Stimulated activated effector memory CD8-positive, alpha-beta T cell treated with anti-CD3 and anti-CD28 coated beads, Interleukin-12 subunit alpha, Interleukin-12 subunit beta, amount 100 ng/mL, for 72 hours (primary cell): ENCODE data around the gene PCYT1B.

Source experiments
- ATAC-seq: fragments of 150-1000 bp; cut with Tn5 transposase; 2 replicates; pipeline ENCODE4 v1.10.0; 2021
- DNase-seq, 2 donors: peaks; one replicate each; pipeline ENCODE4 v3.0.0; 2021 to 2022; ENCODE audit warnings: low spot score in 2 of 2
- H3K27ac Mint-ChIP-seq: one replicate; pipeline ENCODE4 v1.8.0; 2022; ENCODE audit warnings: mild to moderate bottlenecking, mixed read lengths
- H3K36me3 Mint-ChIP-seq: one replicate; pipeline ENCODE4 v1.8.0; 2022; ENCODE audit warnings: mild to moderate bottlenecking, mixed read lengths
- H3K4me1 Mint-ChIP-seq: one replicate; pipeline ENCODE4 v1.8.0; 2022; ENCODE audit warnings: mixed read lengths
- H3K4me3 Mint-ChIP-seq: one replicate; pipeline ENCODE4 v1.8.0; 2022; ENCODE audit warnings: mild to moderate bottlenecking, mixed read lengths
- H3K9me3 Mint-ChIP-seq: one replicate; pipeline ENCODE4 v1.8.0; 2022; ENCODE audit warnings: mixed read lengths

Gene PCYT1B

GRCh38 chrX:24577091-24577490, 70.1 kb downstream of the PCYT1B start:
- H3K4me3 Mint-ChIP-seq = no peak overlapping the region
- H3K36me3 Mint-ChIP-seq = no peaks in the 10 kb centered on the region
- no peak overlapping the region for H3K27ac Mint-ChIP-seq
- H3K9me3 Mint-ChIP-seq = no peaks in the 10 kb centered on the region
- no peak for ATAC-seq
- no peaks in the 10 kb centered on the region for H3K4me1 Mint-ChIP-seq
- no peak for DNase-seq

DNA sequence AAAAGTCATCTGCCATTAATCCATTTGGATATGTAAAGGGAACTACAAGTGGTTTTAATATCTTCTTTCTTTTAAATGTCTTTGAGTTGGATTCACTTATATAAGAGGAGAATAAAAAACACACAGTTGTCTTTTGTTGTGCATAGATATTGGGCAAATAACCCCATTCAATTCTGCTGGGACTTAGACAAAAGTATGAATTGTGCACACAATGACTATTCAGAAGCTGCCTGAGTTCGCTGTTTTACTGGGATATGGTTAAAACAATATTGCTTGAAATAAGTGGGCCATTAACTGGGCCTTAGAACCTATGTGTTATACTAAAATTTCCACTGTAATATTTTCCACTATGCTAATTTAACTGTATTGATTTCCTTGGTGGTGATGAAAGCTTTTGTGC, 71.7 kb downstream of the PCYT1B start:
- Mint-ChIP-seq H3K4me1 (no peaks in the 10 kb centered on the region), H3K36me3 (no peaks in the 10 kb centered on the region), H3K9me3 (no peaks in the 10 kb centered on the region), H3K27ac (no peak overlapping the region), H3K4me3 (no peak overlapping the region)
- no peak for DNase-seq
- no peak for ATAC-seq

DNA sequence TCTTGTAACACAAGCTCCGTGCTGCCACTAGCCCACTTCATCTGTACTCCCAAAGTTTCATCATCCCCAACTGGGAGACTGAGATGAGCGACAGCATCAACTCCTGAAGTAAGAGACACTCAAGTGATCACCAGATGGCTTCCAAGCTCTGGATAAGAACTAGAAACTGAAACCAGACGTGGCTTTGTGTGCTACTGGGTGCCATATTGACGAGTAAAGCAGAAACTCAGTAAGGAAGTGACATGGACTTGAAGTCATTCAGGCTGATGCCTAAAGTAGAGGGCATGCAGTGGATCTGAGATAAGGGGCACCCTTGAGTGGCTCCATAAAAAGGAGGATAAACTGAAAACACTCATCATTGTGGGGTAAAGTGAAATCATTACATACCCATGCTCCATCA, 72.4 kb downstream of the PCYT1B start:
- DNase-seq (no peak), ATAC-seq (no peak)
- H3K4me3 Mint-ChIP-seq = no peak overlapping the region
- H3K36me3 Mint-ChIP-seq = no peaks in the 10 kb centered on the region
- H3K27ac Mint-ChIP-seq = no peak overlapping the region
- no peaks in the 10 kb centered on the region for H3K9me3 Mint-ChIP-seq
- H3K4me1 Mint-ChIP-seq = no peaks in the 10 kb centered on the region

DNA sequence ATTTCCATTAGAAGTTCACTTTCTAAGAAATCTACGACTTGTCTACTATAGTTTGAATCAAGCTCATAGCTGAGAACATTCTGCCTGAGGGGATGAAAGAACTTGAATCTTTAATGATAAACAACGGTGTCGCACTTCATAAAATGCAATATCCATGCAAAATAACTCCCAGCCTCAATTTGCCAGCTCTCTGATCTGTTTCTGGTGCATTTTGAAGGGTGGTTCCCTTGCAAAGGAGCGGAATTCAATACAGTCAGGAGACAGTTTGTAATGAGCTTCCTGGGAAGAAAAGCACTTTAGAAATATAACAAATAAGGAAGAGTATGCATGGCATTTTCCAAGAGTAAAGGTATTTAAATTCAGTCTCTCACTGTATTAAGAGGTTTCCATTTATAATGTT, 80.0 kb downstream of the PCYT1B start:
- no peaks in the 10 kb centered on the region for H3K4me1 Mint-ChIP-seq
- DNase-seq (no peak), ATAC-seq (no peak)
- no peak overlapping the region for H3K27ac Mint-ChIP-seq
- H3K9me3 Mint-ChIP-seq = no peaks in the 10 kb centered on the region
- no peaks in the 10 kb centered on the region for H3K36me3 Mint-ChIP-seq
- H3K4me3 Mint-ChIP-seq = no peak overlapping the region

DNA sequence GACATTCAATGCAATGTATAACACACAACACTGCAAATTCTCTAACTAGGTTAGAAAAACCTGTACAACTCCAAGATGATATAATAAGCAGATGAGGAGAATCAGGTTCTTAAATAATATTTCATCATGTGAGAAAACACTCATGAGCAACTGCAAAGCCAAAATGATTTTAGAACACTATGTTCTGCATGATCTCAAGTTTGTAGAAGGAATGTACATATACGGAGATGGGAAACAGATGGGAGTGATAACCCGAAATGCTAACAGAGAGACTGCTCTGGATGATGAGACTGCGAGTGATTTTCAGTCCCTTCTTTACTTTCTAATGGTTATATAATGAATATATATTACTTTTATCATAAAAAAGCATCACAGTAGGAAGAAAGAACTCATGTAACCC, 80.9 kb downstream of the PCYT1B start:
- H3K4me3 Mint-ChIP-seq = no peak overlapping the region
- H3K36me3 Mint-ChIP-seq = no peaks in the 10 kb centered on the region
- no peaks in the 10 kb centered on the region for H3K9me3 Mint-ChIP-seq
- no peak for DNase-seq
- H3K27ac Mint-ChIP-seq = no peak overlapping the region
- H3K4me1 Mint-ChIP-seq = no peaks in the 10 kb centered on the region
- ATAC-seq = no peak

DNA sequence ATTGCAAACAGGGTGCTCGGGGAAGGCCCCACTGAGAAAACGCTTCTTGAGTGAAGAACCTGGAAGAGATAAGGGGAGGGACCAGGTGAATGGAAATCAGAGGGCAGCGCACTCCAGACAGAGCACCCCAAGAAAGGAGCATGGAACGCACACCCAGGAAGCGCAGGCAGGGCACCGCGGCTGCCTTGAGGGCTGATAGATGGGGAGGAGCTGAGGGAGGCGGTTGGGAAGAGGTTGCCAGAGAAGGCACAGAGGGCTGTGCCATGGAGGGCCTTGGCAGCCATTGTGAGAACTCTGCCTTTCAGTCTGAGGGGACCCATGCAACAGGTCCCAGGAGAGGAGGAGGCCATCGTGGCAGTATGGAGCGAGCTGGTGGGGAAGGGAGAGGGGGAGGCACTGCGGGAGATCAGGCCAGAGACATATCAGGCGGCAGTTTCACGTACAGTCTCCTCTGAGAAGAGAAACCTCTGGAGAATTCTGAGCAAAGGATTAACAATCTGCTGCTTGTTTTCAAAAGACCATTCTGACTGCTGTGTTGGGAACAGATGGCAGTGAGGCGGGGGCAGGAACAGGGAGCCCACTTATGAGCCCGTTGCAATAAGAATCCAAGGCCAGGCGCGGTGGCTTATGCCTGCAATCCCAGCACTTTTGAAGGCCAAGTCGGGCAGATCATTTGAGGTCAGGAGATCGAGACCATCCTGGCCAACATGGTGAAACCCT, 83.7 kb downstream of the PCYT1B start:
- DNase-seq (no peak), ATAC-seq (no peak)
- Mint-ChIP-seq H3K9me3 (no peaks in the 10 kb centered on the region), H3K4me1 (no peaks in the 10 kb centered on the region), H3K36me3 (no peaks in the 10 kb centered on the region), H3K27ac (no peak overlapping the region), H3K4me3 (no peak overlapping the region)

GRCh38 chrX:24561121-24561520, 86.0 kb downstream of the PCYT1B start:
- no peak overlapping the region for H3K4me3 Mint-ChIP-seq
- no peak overlapping the region for H3K27ac Mint-ChIP-seq
- ATAC-seq = peak; percentile 57
- no peaks in the 10 kb centered on the region for H3K4me1 Mint-ChIP-seq
- no peaks in the 10 kb centered on the region for H3K9me3 Mint-ChIP-seq
- DNase-seq = no peak
- H3K36me3 Mint-ChIP-seq = no peaks in the 10 kb centered on the region

DNA sequence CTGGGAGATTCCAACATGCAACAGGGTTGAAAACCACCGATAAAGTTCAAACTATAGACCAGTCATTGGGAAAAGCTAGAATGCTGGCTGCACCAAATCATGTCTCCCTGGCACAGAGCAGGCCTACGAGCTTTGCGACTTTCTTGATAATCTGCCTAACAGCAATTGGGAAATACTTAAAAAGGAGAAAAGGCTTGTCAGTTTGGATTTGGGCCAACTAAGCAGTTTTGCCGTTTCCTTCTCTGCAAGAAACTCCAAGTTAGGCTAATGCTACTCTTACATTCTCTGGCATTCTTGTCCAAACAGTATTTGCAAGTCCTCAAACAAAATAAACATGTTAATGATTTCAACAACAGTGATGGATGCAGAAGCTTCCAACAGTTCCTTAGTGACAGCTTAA, 94.1 kb downstream of the PCYT1B start:
- Mint-ChIP-seq H3K27ac (no peak overlapping the region), H3K36me3 (no peaks in the 10 kb centered on the region), H3K4me1 (no peaks in the 10 kb centered on the region), H3K9me3 (no peaks in the 10 kb centered on the region), H3K4me3 (no peak overlapping the region)
- no peak for DNase-seq
- no peak for ATAC-seq

- H3K9me3 Mint-ChIP-seq = no peaks in the 10 kb centered on the region
- H3K27ac Mint-ChIP-seq = no peak overlapping the region
- no peaks in the 10 kb centered on the region for H3K4me1 Mint-ChIP-seq
- H3K36me3 Mint-ChIP-seq = no peaks in the 10 kb centered on the region
- no peak overlapping the region for H3K4me3 Mint-ChIP-seq
- DNase-seq (no peak), ATAC-seq (no peak)
These were observed 97.0 kb downstream of the PCYT1B start for GRCh38 chrX:24550166-24550565.

- no peak for ATAC-seq
- H3K36me3 Mint-ChIP-seq = peaks cover 14% of the 10 kb centered on the region
- no peak overlapping the region for H3K27ac Mint-ChIP-seq
- no peak for DNase-seq
- no peaks in the 10 kb centered on the region for H3K9me3 Mint-ChIP-seq
- no peaks in the 10 kb centered on the region for H3K4me1 Mint-ChIP-seq
- H3K4me3 Mint-ChIP-seq = no peak overlapping the region
These were observed 99.2 kb downstream of the PCYT1B start for GRCh38 chrX:24547961-24548360.

GRCh38 chrX:24542756-24543155, 104.4 kb downstream of the PCYT1B start:
- H3K27ac Mint-ChIP-seq = no peak overlapping the region
- no peaks in the 10 kb centered on the region for H3K9me3 Mint-ChIP-seq
- ATAC-seq (no peak), DNase-seq (no peak)
- no peaks in the 10 kb centered on the region for H3K4me1 Mint-ChIP-seq
- H3K36me3 Mint-ChIP-seq = peaks cover 42% of the 10 kb centered on the region
- no peak overlapping the region for H3K4me3 Mint-ChIP-seq

DNA sequence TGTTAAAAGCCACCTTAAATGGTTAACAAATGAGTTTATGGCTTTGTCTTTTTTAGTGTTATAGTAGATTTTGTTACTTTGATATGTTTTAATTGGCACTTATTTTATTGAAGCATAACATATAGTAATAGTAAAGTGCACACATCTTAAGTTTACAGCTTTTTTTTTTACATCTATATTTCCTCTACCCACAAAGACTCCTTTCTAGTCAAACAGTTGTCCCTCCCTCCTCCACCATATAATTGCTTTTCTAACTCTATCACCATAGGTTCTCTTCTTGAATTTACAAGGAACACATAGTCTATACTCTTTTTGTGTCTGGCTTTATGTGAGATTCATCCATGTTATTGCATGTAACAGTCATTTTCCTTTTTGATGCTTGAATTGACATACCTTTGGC, 110.6 kb downstream of the PCYT1B start:
- Mint-ChIP-seq H3K36me3 (peaks cover 77% of the 10 kb centered on the region), H3K4me1 (no peaks in the 10 kb centered on the region), H3K27ac (no peak overlapping the region), H3K9me3 (no peaks in the 10 kb centered on the region), H3K4me3 (no peak overlapping the region)
- no peak for DNase-seq
- ATAC-seq = no peak

DNA sequence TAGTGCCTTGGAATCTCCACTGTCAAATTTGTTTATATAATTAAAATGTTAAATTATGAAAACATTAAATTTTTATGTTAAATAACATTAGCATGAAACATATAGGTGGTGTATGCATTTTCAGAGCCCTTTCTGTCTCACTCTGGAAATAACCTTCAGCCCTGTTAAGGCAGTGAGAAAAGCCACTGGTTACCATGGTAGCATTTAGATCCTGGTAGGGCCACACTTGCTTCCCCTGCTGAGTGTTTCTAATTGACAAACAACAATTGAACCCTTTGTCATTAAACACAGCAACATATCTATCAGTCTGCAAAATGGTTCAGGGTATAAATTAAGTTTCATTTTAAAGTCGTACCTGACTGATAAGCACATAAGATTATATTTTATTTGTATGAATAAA, 118.5 kb downstream of the PCYT1B start:
- Mint-ChIP-seq H3K4me3 (no peak overlapping the region), H3K9me3 (no peaks in the 10 kb centered on the region), H3K4me1 (no peaks in the 10 kb centered on the region), H3K27ac (no peak overlapping the region), H3K36me3 (peaks cover 82% of the 10 kb centered on the region)
- DNase-seq (no peak), ATAC-seq (no peak)

DNA sequence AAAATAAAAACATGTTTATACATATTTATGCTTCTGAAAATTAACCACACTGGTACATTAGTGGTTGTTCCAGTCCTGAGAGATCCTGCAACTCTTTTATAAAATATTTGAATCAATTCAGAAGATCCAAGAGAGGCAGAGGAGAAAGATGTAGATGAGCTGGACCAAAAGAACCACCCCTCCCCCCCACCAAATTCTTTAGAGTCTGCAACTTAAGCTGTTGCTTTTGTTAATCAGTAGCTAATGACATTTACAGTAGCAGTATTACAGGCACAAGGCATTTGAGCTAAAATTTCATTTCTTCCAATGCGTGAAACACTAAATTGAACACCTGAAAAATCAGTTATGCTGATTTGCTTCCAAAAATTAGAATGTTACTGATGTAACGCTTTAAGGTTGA, 120.5 kb downstream of the PCYT1B start:
- Mint-ChIP-seq H3K9me3 (no peaks in the 10 kb centered on the region), H3K4me3 (no peak overlapping the region), H3K27ac (no peak overlapping the region), H3K36me3 (peaks cover 82% of the 10 kb centered on the region), H3K4me1 (no peaks in the 10 kb centered on the region)
- no peak for ATAC-seq
- no peak for DNase-seq

DNA sequence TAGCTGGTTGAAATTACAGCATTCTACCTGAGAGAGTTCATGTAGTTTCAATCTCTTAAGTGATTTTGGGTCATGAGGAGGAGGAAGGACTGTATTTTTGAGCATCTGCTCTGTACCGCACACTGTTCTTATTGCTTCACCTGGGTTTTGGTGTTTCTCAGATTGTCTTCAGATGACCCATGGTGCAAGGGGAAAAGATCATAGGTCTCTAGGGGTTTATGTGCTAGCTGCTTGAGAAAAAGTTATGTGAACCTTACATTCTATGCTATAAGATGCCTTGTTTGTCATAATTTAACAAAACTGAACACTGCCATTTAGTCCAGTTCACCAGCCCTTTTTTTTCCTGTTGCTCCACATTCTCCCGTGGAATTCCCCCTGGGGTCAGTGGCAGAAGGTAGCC, 121.7 kb downstream of the PCYT1B start:
- no peak for ATAC-seq
- H3K4me1 Mint-ChIP-seq = no peaks in the 10 kb centered on the region
- H3K4me3 Mint-ChIP-seq = no peak overlapping the region
- DNase-seq = no peak
- H3K36me3 Mint-ChIP-seq = peaks cover 82% of the 10 kb centered on the region
- no peaks in the 10 kb centered on the region for H3K9me3 Mint-ChIP-seq
- H3K27ac Mint-ChIP-seq = no peak overlapping the region

DNA sequence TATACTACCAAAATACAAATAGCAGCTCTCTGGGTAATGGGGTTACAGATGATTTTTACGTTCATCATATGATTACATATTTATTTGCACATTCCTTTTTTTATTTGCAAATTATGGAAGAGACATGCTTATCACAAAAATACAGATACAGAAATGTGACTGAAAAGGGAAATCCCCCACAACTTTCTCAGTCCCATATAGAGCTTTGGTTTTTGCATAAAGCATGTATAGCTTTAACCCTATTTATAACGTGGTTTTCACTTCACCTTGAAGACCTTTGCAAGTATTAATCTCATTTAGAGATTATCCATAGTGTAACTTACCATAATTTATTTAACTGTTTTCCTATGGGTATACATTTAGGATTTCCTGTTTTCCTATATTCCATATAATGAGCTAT, 126.7 kb downstream of the PCYT1B start:
- Mint-ChIP-seq H3K4me3 (no peak overlapping the region), H3K9me3 (no peaks in the 10 kb centered on the region), H3K4me1 (peaks cover under 1% of the 10 kb centered on the region), H3K36me3 (peaks cover 66% of the 10 kb centered on the region), H3K27ac (no peak overlapping the region)
- ATAC-seq (no peak), DNase-seq (no peak)

- peaks cover 13% of the 10 kb centered on the region for H3K4me1 Mint-ChIP-seq
- H3K36me3 Mint-ChIP-seq = peaks cover 58% of the 10 kb centered on the region
- no peak overlapping the region for H3K27ac Mint-ChIP-seq
- no peaks in the 10 kb centered on the region for H3K9me3 Mint-ChIP-seq
- no peak for ATAC-seq
- no peak overlapping the region for H3K4me3 Mint-ChIP-seq
- no peak for DNase-seq
These were observed 131.7 kb downstream of the PCYT1B start for GRCh38 chrX:24515447-24515846.
